ENCODE results near the gene ACAD10. TPM values are rescaled to one million over a fixed set of nuclear protein-coding genes. Genes with fewer than 3 reads are reported as not detected.

Gene ACAD10
- total and polyA plus RNA-seq, 7 donors = 6.0 to 20.2 (median 10.9) TPM

GRCh38 chr12:111753144-111753881 lies 67.5 kb downstream of the ACAD10 start:
- peak; percentile 68 to 83 for DNase-seq
- Histone ChIP-seq H3K36me3 (ENCODE audit: insufficient read depth in 1 of 2, low read depth in 1 of 2) (peaks cover 2 to 63% of the 10 kb centered on the region in 2 donors), H3K27me3 (ENCODE audit: insufficient read depth in 3 of 3, low read length in 2 of 3) (no peaks in the 10 kb centered on the region), H3K9me3 (no peaks in the 10 kb centered on the region), H3K4me3 (no peak overlapping the region), H3K4me1 (peaks cover 25% of the 10 kb centered on the region), H3K27ac (peak overlapping the region; percentile 19)
- intact Hi-C loops (cut with DNase I) = loop anchor here (1.0 to 5.0 kb wide), 4 partner anchors 34 to 59 kb away; no protein-coding TSS in a partner anchor
- WGBS, 3 donors = 62 to 67% (median 66%) methylated on average over 23 of the region's 23 CpGs
- peak; percentile 89 for TF ChIP-seq CTCF (IDR thresholded peaks at IDR 0.05)
- peak; percentile 88 to 92 (median 90) for ATAC-seq

- intact Hi-C loops (cut with DNase I) = loop anchor here in 1 of 2 donors (5.0 kb wide), 1 partner anchor 33 kb away; no protein-coding TSS in a partner anchor
- Histone ChIP-seq H3K27me3 (ENCODE audit: insufficient read depth in 3 of 3, low read length in 2 of 3) (no peaks in the 10 kb centered on the region), H3K27ac (peak overlapping the region; percentile 19), H3K4me1 (peaks cover 31% of the 10 kb centered on the region), H3K36me3 (ENCODE audit: insufficient read depth in 1 of 2, low read depth in 1 of 2) (peaks cover 2 to 49% of the 10 kb centered on the region in 2 donors), H3K9me3 (no peaks in the 10 kb centered on the region), H3K4me3 (no peak overlapping the region)
- DNase-seq (peak in 1 of 2 donors; percentile 56), ATAC-seq (peak; percentile 11 to 47 (median 33))
- TF ChIP-seq CTCF (IDR thresholded peaks at IDR 0.05) = no peak
- 42 to 56% (median 51%) methylated on average over 8 of the region's 8 CpGs for WGBS, 3 donors
Measured at GRCh38 chr12:111754671-111755070, 68.8 kb downstream of the ACAD10 start.

GRCh38 chr12:111756196-111756595 lies 70.3 kb downstream of the ACAD10 start:
- H3K9me3 ChIP-seq = no peaks in the 10 kb centered on the region
- peak in 1 of 2 donors; percentile 50 for DNase-seq
- no peak for TF ChIP-seq CTCF (IDR thresholded peaks at IDR 0.05)
- H3K27ac ChIP-seq = no peak overlapping the region
- WGBS, 3 donors = 82 to 92% (median 92%) methylated on average over 15 of the region's 15 CpGs
- H3K4me3 ChIP-seq = no peak overlapping the region
- H3K27me3 ChIP-seq (ENCODE audit: insufficient read depth in 3 of 3, low read length in 2 of 3) = no peaks in the 10 kb centered on the region
- H3K36me3 ChIP-seq (ENCODE audit: insufficient read depth in 1 of 2, low read depth in 1 of 2) = peaks cover 2 to 34% of the 10 kb centered on the region in 2 donors
- intact Hi-C loops (cut with DNase I) = no loop called here
- H3K4me1 ChIP-seq = peaks cover 31% of the 10 kb centered on the region
- ATAC-seq = no peak

GRCh38 chr12:111756681-111757080 lies 70.8 kb downstream of the ACAD10 start:
- intact Hi-C loops (cut with DNase I) = no loop called here
- ATAC-seq (no peak), DNase-seq (peak in 1 of 2 donors; percentile 41)
- Histone ChIP-seq H3K36me3 (ENCODE audit: insufficient read depth in 1 of 2, low read depth in 1 of 2) (peaks cover 2 to 33% of the 10 kb centered on the region in 2 donors), H3K27me3 (ENCODE audit: insufficient read depth in 3 of 3, low read length in 2 of 3) (no peaks in the 10 kb centered on the region), H3K4me3 (no peak overlapping the region), H3K9me3 (no peaks in the 10 kb centered on the region), H3K27ac (no peak overlapping the region), H3K4me1 (peaks cover 31% of the 10 kb centered on the region)
- TF ChIP-seq CTCF (IDR thresholded peaks at IDR 0.05) = no peak
- WGBS, 3 donors = 84 to 89% (median 85%) methylated on average over 7 of the region's 7 CpGs

Data from psoas muscle (tissue), 8 donors.